Measurements from ENCODE around the gene ADAMTS18.
A peak's percentile ranks its signal among the peaks of the same experiment; 100 is the strongest.
"Not testable (repeated sequence)": the region's sequence is repeated elsewhere in the genome, so short reads cannot be mapped to it uniquely, and the experiment has no call there.

The ADAMTS18 gene

GRCh38 chr16:77434530-77435271, at the start of gene ADAMTS18:
ADAMTS18 (minus strand) TSS chr16:77435034; CDS start chr16:77434695, 339 bp downstream.
- Histone ChIP-seq H3K36me3 (ENCODE audit: control insufficient read depth, insufficient read depth, low read length) (no peaks in the 10 kb centered on the region), H3K27me3 (ENCODE audit: control insufficient read depth, insufficient read depth, low read length) (peaks cover 74% of the 10 kb centered on the region), H3K4me1 (ENCODE audit: control insufficient read depth, insufficient read depth, low read length) (peaks cover 21% of the 10 kb centered on the region), H3K9ac (ENCODE audit: low read length) (peak within 1 kb of the TSS; percentile 37), H3K27ac (ENCODE audit: low read depth, low read length) (no peak within 1 kb of the TSS), H3K4me3 (ENCODE audit: low read depth, low read length) (peak within 1 kb of the TSS; percentile 77), H3K9me3 (ENCODE audit: control insufficient read depth, insufficient read depth, low read depth, low read length) (no peaks in the 10 kb centered on the region)

GRCh38 chr16:77480681-77481315, 46.0 kb upstream of the ADAMTS18 start:
- H3K27ac ChIP-seq (ENCODE audit: low read depth, low read length): no peak overlapping the region
- H3K36me3 ChIP-seq (ENCODE audit: control insufficient read depth, insufficient read depth, low read length): no peaks in the 10 kb centered on the region
- H3K9me3 ChIP-seq (ENCODE audit: control insufficient read depth, insufficient read depth, low read depth, low read length): no peaks in the 10 kb centered on the region
- H3K4me3 ChIP-seq (ENCODE audit: low read depth, low read length): no peak overlapping the region
- H3K27me3 ChIP-seq (ENCODE audit: control insufficient read depth, insufficient read depth, low read length): peaks cover 4% of the 10 kb centered on the region; the same call in 1 of the 2 replicates
- H3K4me1 ChIP-seq (ENCODE audit: control insufficient read depth, insufficient read depth, low read length): no peaks in the 10 kb centered on the region
- no peak overlapping the region for H3K9ac ChIP-seq (ENCODE audit: low read length)

- H3K27ac ChIP-seq (ENCODE audit: low read depth, low read length): no peak overlapping the region
- H3K9ac ChIP-seq (ENCODE audit: low read length): no peak overlapping the region
- no peaks in the 10 kb centered on the region for H3K36me3 ChIP-seq (ENCODE audit: control insufficient read depth, insufficient read depth, low read length)
- H3K4me3 ChIP-seq (ENCODE audit: low read depth, low read length): no peak overlapping the region
- H3K9me3 ChIP-seq (ENCODE audit: control insufficient read depth, insufficient read depth, low read depth, low read length): no peaks in the 10 kb centered on the region
- H3K27me3 ChIP-seq (ENCODE audit: control insufficient read depth, insufficient read depth, low read length): peaks cover 6% of the 10 kb centered on the region; the same call in 1 of the 2 replicates
- H3K4me1 ChIP-seq (ENCODE audit: control insufficient read depth, insufficient read depth, low read length): no peaks in the 10 kb centered on the region
These were observed 37.4 kb upstream of the ADAMTS18 start for GRCh38 chr16:77472262-77472661.

GRCh38 chr16:77470851-77471250, 36.0 kb upstream of the ADAMTS18 start:
- no peaks in the 10 kb centered on the region for H3K36me3 ChIP-seq (ENCODE audit: control insufficient read depth, insufficient read depth, low read length)
- H3K9me3 ChIP-seq (ENCODE audit: control insufficient read depth, insufficient read depth, low read depth, low read length): no peaks in the 10 kb centered on the region
- H3K27me3 ChIP-seq (ENCODE audit: control insufficient read depth, insufficient read depth, low read length): peaks cover 6% of the 10 kb centered on the region; the same call in 1 of the 2 replicates
- H3K4me1 ChIP-seq (ENCODE audit: control insufficient read depth, insufficient read depth, low read length): no peaks in the 10 kb centered on the region
- H3K27ac ChIP-seq (ENCODE audit: low read depth, low read length): no peak overlapping the region
- no peak overlapping the region for H3K4me3 ChIP-seq (ENCODE audit: low read depth, low read length)
- no peak overlapping the region for H3K9ac ChIP-seq (ENCODE audit: low read length)

GRCh38 chr16:77469634-77470033, 34.8 kb upstream of the ADAMTS18 start:
- H3K36me3 ChIP-seq (ENCODE audit: control insufficient read depth, insufficient read depth, low read length): no peaks in the 10 kb centered on the region
- H3K4me1 ChIP-seq (ENCODE audit: control insufficient read depth, insufficient read depth, low read length): no peaks in the 10 kb centered on the region
- H3K4me3 ChIP-seq (ENCODE audit: low read depth, low read length): no peak overlapping the region
- H3K9ac ChIP-seq (ENCODE audit: low read length): no peak overlapping the region
- H3K27me3 ChIP-seq (ENCODE audit: control insufficient read depth, insufficient read depth, low read length): peaks cover 6% of the 10 kb centered on the region; the same call in 1 of the 2 replicates
- no peak overlapping the region for H3K27ac ChIP-seq (ENCODE audit: low read depth, low read length)
- H3K9me3 ChIP-seq (ENCODE audit: control insufficient read depth, insufficient read depth, low read depth, low read length): no peaks in the 10 kb centered on the region

- Histone ChIP-seq H3K4me1 (ENCODE audit: control insufficient read depth, insufficient read depth, low read length) (no peaks in the 10 kb centered on the region), H3K27ac (ENCODE audit: low read depth, low read length) (no peak overlapping the region), H3K9me3 (ENCODE audit: control insufficient read depth, insufficient read depth, low read depth, low read length) (no peaks in the 10 kb centered on the region), H3K27me3 (ENCODE audit: control insufficient read depth, insufficient read depth, low read length) (peaks cover 6% of the 10 kb centered on the region; the same call in 1 of the 2 replicates), H3K4me3 (ENCODE audit: low read depth, low read length) (no peak overlapping the region), H3K9ac (ENCODE audit: low read length) (no peak overlapping the region), H3K36me3 (ENCODE audit: control insufficient read depth, insufficient read depth, low read length) (no peaks in the 10 kb centered on the region)
These were observed 34.0 kb upstream of the ADAMTS18 start for GRCh38 chr16:77468831-77469230.

GRCh38 chr16:77467821-77468335, 33.0 kb upstream of the ADAMTS18 start:
- no peak overlapping the region for H3K4me3 ChIP-seq (ENCODE audit: low read depth, low read length)

GRCh38 chr16:77463659-77464058, 28.8 kb upstream of the ADAMTS18 start:
- not testable (repeated sequence) for H3K36me3 ChIP-seq (ENCODE audit: control insufficient read depth, insufficient read depth, low read length); H3K9me3 ChIP-seq (ENCODE audit: control insufficient read depth, insufficient read depth, low read depth, low read length); H3K4me3 ChIP-seq (ENCODE audit: low read depth, low read length); H3K9ac ChIP-seq (ENCODE audit: low read length); H3K4me1 ChIP-seq (ENCODE audit: control insufficient read depth, insufficient read depth, low read length); H3K27me3 ChIP-seq (ENCODE audit: control insufficient read depth, insufficient read depth, low read length); H3K27ac ChIP-seq (ENCODE audit: low read depth, low read length)

More at GRCh38 chr16:77467821-77468335, 33.0 kb upstream of the ADAMTS18 start:
- no peak overlapping the region for H3K9ac ChIP-seq (ENCODE audit: low read length)
- H3K27me3 ChIP-seq (ENCODE audit: control insufficient read depth, insufficient read depth, low read length): peaks cover 6% of the 10 kb centered on the region; the same call in 1 of the 2 replicates
- H3K4me1 ChIP-seq (ENCODE audit: control insufficient read depth, insufficient read depth, low read length): no peaks in the 10 kb centered on the region
- H3K27ac ChIP-seq (ENCODE audit: low read depth, low read length): no peak overlapping the region
- H3K36me3 ChIP-seq (ENCODE audit: control insufficient read depth, insufficient read depth, low read length): no peaks in the 10 kb centered on the region
- no peaks in the 10 kb centered on the region for H3K9me3 ChIP-seq (ENCODE audit: control insufficient read depth, insufficient read depth, low read depth, low read length)

- no peak overlapping the region for H3K27ac ChIP-seq (ENCODE audit: low read depth, low read length)
- H3K4me1 ChIP-seq (ENCODE audit: control insufficient read depth, insufficient read depth, low read length): no peaks in the 10 kb centered on the region
- H3K9ac ChIP-seq (ENCODE audit: low read length): no peak overlapping the region
- no peaks in the 10 kb centered on the region for H3K9me3 ChIP-seq (ENCODE audit: control insufficient read depth, insufficient read depth, low read depth, low read length)
- H3K27me3 ChIP-seq (ENCODE audit: control insufficient read depth, insufficient read depth, low read length): no peaks in the 10 kb centered on the region
- H3K36me3 ChIP-seq (ENCODE audit: control insufficient read depth, insufficient read depth, low read length): no peaks in the 10 kb centered on the region
- H3K4me3 ChIP-seq (ENCODE audit: low read depth, low read length): no peak overlapping the region
These were observed 28.1 kb upstream of the ADAMTS18 start for GRCh38 chr16:77462894-77463293.

- H3K36me3 ChIP-seq (ENCODE audit: control insufficient read depth, insufficient read depth, low read length): no peaks in the 10 kb centered on the region
- no peaks in the 10 kb centered on the region for H3K9me3 ChIP-seq (ENCODE audit: control insufficient read depth, insufficient read depth, low read depth, low read length)
- no peak overlapping the region for H3K4me3 ChIP-seq (ENCODE audit: low read depth, low read length)
- no peaks in the 10 kb centered on the region for H3K4me1 ChIP-seq (ENCODE audit: control insufficient read depth, insufficient read depth, low read length)
- no peak overlapping the region for H3K9ac ChIP-seq (ENCODE audit: low read length)
- no peaks in the 10 kb centered on the region for H3K27me3 ChIP-seq (ENCODE audit: control insufficient read depth, insufficient read depth, low read length)
- H3K27ac ChIP-seq (ENCODE audit: low read depth, low read length): no peak overlapping the region
These were observed 24.9 kb upstream of the ADAMTS18 start for GRCh38 chr16:77459534-77460254.

All from HUES6 (cell line).